A549 (cell line): ENCODE data around the gene RBCK1.

Experiments
- ATOH8 ChIP-seq: fragments of 250-450 bp; sonication (Bioruptor Pico); IDR thresholded peaks from 2 replicates; pipeline ENCODE4 v1.5.0; 2020; ENCODE audit warnings: low read depth, mild to moderate bottlenecking, moderate library complexity
- CHD4 ChIP-seq: fragments of 200-600 bp; sonication (generic); IDR thresholded peaks from 2 replicates; pipeline ENCODE4 v1.6.1; 2016; ENCODE audit warnings: antibody characterized with exemption, mild to moderate bottlenecking, borderline replicate concordance
- CTCF ChIP-seq: fragments of >200 bp; sonication (Bioruptor Twin); formaldehyde crosslinking; IDR thresholded peaks from 3 replicates; pipeline ENCODE4 v1.5.1; 2016
- EP300 ChIP-seq, 2 experiments: fragments of >200 bp; sonication (Bioruptor Twin); formaldehyde crosslinking; IDR thresholded peaks; 2 replicates in 1 of 2; 3 replicates in 1 of 2; pipeline ENCODE4 v1.6.1; 2016 to 2017
- FOXS1 ChIP-seq: fragments of 250-450 bp; sonication (Bioruptor Pico); IDR thresholded peaks from 2 replicates; pipeline ENCODE4 v1.5.0; 2020; ENCODE audit warnings: mild to moderate bottlenecking, moderate library complexity
- JUNB ChIP-seq: fragments of >200 bp; sonication (Bioruptor Twin); formaldehyde crosslinking; IDR thresholded peaks from 2 replicates; pipeline ENCODE4 v1.6.1; 2016
- MYC ChIP-seq: IDR thresholded peaks from 2 replicates; pipeline ENCODE4 v1.6.1; 2012; ENCODE audit warnings: mild to moderate bottlenecking, inconsistent platforms, low read length, improper control_type of control experiment, borderline replicate concordance
- NPAS2 ChIP-seq: fragments of 250-450 bp; sonication (Bioruptor Pico); IDR thresholded peaks from 2 replicates; pipeline ENCODE4 v1.8.0; 2022; ENCODE audit warnings: mild to moderate bottlenecking, moderate library complexity, borderline replicate concordance
- POLR2A ChIP-seq: IDR thresholded peaks from 2 replicates; pipeline ENCODE4 v1.6.1; 2012; ENCODE audit warnings: mild to moderate bottlenecking, low read length
- RAD21 ChIP-seq, 2 experiments: fragments of >200 bp in 1 of 2; sonication (Bioruptor Twin) in 1 of 2; formaldehyde crosslinking in 1 of 2; IDR thresholded peaks in 1 of 2; conservative IDR thresholded peaks in 1 of 2; 2 replicates in 1 of 2; 3 replicates in 1 of 2; pipeline ENCODE4 v1.6.1; 2012 to 2018; ENCODE audit warnings: inconsistent platforms in 1 of 2
- RARB ChIP-seq: fragments of 250-450 bp; sonication (Bioruptor Pico); IDR thresholded peaks from 2 replicates; pipeline ENCODE4 v1.8.0; 2021; ENCODE audit warnings: mild to moderate bottlenecking, moderate library complexity
- REST ChIP-seq: fragments of 200-600 bp; sonication (generic); IDR thresholded peaks from 2 replicates; pipeline ENCODE4 v1.6.1; 2016; ENCODE audit warnings: antibody characterized with exemption, mild to moderate bottlenecking, moderate library complexity

- no peak for TF ChIP-seq POLR2A
- TF ChIP-seq REST = no peak
- TF ChIP-seq CTCF = no peak
- TF ChIP-seq ATOH8 = no peak
- TF ChIP-seq EP300 (IDR thresholded peaks at IDR 0.05) = no peak
- no peak for TF ChIP-seq RARB (CRISPR knock-in tag)
- TF ChIP-seq CHD4 = no peak
- TF ChIP-seq NPAS2 (CRISPR knock-in tag) = no peak
- TF ChIP-seq MYC = no peak
- TF ChIP-seq FOXS1 (CRISPR knock-in tag) = no peak
- TF ChIP-seq RAD21 (conservative IDR thresholded peaks at IDR 0.05 in 1 of 2, IDR thresholded peaks at IDR 0.05 in 1 of 2) = no peak
- no peak for TF ChIP-seq JUNB
Observed at GRCh38 chr20:419556-420165, 11.6 kb downstream of the RBCK1 start.
